HepG2 (cell line): Measurements from ENCODE around the gene ATP13A3.

Source experiments
- HDAC1 ChIP-seq: sonication (generic); formaldehyde crosslinking; IDR thresholded peaks from 2 replicates; pipeline ENCODE4 v1.5.1; 2020; ENCODE audit warnings: mild to moderate bottlenecking, missing genetic modification reagents
- HDAC2 ChIP-seq: sonication (generic); formaldehyde crosslinking; IDR thresholded peaks from 2 replicates; pipeline ENCODE4 v1.4.0; 2020; ENCODE audit warnings: missing genetic modification reagents
- JARID2 ChIP-seq: sonication (generic); formaldehyde crosslinking; IDR thresholded peaks from 2 replicates; pipeline ENCODE4 v1.8.1; 2023; ENCODE audit warnings: missing genetic modification reagents, inconsistent platforms; ENCODE audit not compliant: insufficient replicate concordance
- KDM4B ChIP-seq: sonication (generic); formaldehyde crosslinking; IDR thresholded peaks from 2 replicates; pipeline ENCODE4 v1.4.0; 2020; ENCODE audit warnings: missing genetic modification reagents
- MAFK ChIP-seq, 2 experiments: IDR thresholded peaks in 1 of 2; conservative IDR thresholded peaks in 1 of 2; 2 replicates each; pipeline ENCODE4 v1.6.1; 2011; ENCODE audit warnings: improper control_type of control experiment in 2 of 2, low read length in 2 of 2
- PAF1 ChIP-seq: IDR thresholded peaks from 2 replicates; pipeline ENCODE4 v1.6.1; 2016; ENCODE audit warnings: missing genetic modification reagents, missing compliant biosample characterization
- SMARCE1 ChIP-seq: fragments of 450-650 bp; IDR thresholded peaks from 2 replicates; pipeline ENCODE4 v1.6.1; 2017; ENCODE audit warnings: borderline replicate concordance
- ZNF709 ChIP-seq: sonication (generic); formaldehyde crosslinking; IDR thresholded peaks from 2 replicates; pipeline ENCODE4 v1.5.0; 2020; ENCODE audit warnings: mild to moderate bottlenecking, missing genetic modification reagents
- TF ChIP-seq, protein P1 (sequence below): sonication (generic); formaldehyde crosslinking; conservative IDR thresholded peaks from 2 replicates; pipeline ENCODE4 v1.4.0; 2020; ENCODE audit warnings: missing genetic modification reagents
- TF ChIP-seq, protein P2 (sequence below): sonication (generic); formaldehyde crosslinking; IDR thresholded peaks from 2 replicates; pipeline ENCODE4 v1.4.0; 2020; ENCODE audit warnings: mild to moderate bottlenecking, missing genetic modification reagents
- TF ChIP-seq, protein P3 (sequence below): fragments of 450-650 bp; IDR thresholded peaks from 2 replicates; pipeline ENCODE4 v1.6.1; 2017; ENCODE audit warnings: mild to moderate bottlenecking
- TF ChIP-seq, protein P4 (sequence below): sonication (generic); formaldehyde crosslinking; IDR thresholded peaks from 2 replicates; pipeline ENCODE4 v1.5.0; 2020; ENCODE audit warnings: missing genetic modification reagents, mild to moderate bottlenecking, borderline replicate concordance

DNA sequence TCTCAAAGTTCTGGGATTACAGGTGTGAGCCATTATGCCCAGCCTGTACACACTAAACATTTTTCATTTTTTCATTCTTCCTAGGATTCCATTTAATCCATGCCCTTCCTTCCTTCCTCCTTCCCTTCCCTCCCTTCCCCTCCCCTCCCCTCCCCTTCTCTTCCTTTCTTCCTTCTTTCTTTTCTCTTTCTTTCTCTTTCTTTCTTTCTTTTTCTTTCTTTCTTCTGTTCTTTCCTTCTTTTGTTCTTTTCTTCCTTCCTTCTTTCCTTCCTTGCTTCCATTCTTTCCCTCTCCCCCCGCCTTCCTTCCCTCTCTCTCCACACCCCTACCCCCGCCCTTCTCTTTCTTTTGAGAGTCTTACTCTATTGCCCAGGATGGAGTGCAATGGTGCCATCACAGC, 40.9 kb upstream of the ATP13A3 start:
- TF ChIP-seq PAF1: no peak
- no peak for TF ChIP-seq JARID2
- TF ChIP-seq, protein P1, sequence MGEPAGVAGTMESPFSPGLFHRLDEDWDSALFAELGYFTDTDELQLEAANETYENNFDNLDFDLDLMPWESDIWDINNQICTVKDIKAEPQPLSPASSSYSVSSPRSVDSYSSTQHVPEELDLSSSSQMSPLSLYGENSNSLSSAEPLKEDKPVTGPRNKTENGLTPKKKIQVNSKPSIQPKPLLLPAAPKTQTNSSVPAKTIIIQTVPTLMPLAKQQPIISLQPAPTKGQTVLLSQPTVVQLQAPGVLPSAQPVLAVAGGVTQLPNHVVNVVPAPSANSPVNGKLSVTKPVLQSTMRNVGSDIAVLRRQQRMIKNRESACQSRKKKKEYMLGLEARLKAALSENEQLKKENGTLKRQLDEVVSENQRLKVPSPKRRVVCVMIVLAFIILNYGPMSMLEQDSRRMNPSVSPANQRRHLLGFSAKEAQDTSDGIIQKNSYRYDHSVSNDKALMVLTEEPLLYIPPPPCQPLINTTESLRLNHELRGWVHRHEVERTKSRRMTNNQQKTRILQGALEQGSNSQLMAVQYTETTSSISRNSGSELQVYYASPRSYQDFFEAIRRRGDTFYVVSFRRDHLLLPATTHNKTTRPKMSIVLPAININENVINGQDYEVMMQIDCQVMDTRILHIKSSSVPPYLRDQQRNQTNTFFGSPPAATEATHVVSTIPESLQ (CRISPR knock-in tag): no peak
- TF ChIP-seq, protein P2, sequence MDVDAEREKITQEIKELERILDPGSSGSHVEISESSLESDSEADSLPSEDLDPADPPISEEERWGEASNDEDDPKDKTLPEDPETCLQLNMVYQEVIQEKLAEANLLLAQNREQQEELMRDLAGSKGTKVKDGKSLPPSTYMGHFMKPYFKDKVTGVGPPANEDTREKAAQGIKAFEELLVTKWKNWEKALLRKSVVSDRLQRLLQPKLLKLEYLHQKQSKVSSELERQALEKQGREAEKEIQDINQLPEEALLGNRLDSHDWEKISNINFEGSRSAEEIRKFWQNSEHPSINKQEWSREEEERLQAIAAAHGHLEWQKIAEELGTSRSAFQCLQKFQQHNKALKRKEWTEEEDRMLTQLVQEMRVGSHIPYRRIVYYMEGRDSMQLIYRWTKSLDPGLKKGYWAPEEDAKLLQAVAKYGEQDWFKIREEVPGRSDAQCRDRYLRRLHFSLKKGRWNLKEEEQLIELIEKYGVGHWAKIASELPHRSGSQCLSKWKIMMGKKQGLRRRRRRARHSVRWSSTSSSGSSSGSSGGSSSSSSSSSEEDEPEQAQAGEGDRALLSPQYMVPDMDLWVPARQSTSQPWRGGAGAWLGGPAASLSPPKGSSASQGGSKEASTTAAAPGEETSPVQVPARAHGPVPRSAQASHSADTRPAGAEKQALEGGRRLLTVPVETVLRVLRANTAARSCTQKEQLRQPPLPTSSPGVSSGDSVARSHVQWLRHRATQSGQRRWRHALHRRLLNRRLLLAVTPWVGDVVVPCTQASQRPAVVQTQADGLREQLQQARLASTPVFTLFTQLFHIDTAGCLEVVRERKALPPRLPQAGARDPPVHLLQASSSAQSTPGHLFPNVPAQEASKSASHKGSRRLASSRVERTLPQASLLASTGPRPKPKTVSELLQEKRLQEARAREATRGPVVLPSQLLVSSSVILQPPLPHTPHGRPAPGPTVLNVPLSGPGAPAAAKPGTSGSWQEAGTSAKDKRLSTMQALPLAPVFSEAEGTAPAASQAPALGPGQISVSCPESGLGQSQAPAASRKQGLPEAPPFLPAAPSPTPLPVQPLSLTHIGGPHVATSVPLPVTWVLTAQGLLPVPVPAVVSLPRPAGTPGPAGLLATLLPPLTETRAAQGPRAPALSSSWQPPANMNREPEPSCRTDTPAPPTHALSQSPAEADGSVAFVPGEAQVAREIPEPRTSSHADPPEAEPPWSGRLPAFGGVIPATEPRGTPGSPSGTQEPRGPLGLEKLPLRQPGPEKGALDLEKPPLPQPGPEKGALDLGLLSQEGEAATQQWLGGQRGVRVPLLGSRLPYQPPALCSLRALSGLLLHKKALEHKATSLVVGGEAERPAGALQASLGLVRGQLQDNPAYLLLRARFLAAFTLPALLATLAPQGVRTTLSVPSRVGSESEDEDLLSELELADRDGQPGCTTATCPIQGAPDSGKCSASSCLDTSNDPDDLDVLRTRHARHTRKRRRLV (CRISPR knock-in tag): no peak
- no peak for TF ChIP-seq MAFK (conservative IDR thresholded peaks at IDR 0.05 in 1 of 2, IDR thresholded peaks at IDR 0.05 in 1 of 2; ENCODE audit: low read length in 2 of 2)
- TF ChIP-seq, protein P3, sequence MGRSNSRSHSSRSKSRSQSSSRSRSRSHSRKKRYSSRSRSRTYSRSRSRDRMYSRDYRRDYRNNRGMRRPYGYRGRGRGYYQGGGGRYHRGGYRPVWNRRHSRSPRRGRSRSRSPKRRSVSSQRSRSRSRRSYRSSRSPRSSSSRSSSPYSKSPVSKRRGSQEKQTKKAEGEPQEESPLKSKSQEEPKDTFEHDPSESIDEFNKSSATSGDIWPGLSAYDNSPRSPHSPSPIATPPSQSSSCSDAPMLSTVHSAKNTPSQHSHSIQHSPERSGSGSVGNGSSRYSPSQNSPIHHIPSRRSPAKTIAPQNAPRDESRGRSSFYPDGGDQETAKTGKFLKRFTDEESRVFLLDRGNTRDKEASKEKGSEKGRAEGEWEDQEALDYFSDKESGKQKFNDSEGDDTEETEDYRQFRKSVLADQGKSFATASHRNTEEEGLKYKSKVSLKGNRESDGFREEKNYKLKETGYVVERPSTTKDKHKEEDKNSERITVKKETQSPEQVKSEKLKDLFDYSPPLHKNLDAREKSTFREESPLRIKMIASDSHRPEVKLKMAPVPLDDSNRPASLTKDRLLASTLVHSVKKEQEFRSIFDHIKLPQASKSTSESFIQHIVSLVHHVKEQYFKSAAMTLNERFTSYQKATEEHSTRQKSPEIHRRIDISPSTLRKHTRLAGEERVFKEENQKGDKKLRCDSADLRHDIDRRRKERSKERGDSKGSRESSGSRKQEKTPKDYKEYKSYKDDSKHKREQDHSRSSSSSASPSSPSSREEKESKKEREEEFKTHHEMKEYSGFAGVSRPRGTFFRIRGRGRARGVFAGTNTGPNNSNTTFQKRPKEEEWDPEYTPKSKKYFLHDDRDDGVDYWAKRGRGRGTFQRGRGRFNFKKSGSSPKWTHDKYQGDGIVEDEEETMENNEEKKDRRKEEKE: no peak
- TF ChIP-seq HDAC1 (CRISPR knock-in tag): no peak
- no peak for TF ChIP-seq SMARCE1
- no peak for TF ChIP-seq KDM4B (CRISPR knock-in tag)
- no peak for TF ChIP-seq HDAC2 (CRISPR knock-in tag)
- no peak for TF ChIP-seq ZNF709
- TF ChIP-seq, protein P4, sequence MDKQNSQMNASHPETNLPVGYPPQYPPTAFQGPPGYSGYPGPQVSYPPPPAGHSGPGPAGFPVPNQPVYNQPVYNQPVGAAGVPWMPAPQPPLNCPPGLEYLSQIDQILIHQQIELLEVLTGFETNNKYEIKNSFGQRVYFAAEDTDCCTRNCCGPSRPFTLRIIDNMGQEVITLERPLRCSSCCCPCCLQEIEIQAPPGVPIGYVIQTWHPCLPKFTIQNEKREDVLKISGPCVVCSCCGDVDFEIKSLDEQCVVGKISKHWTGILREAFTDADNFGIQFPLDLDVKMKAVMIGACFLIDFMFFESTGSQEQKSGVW (CRISPR knock-in tag): no peak
